Panc1 (cell line): ENCODE results near the gene DLL4. TPM values are rescaled to one million over a fixed set of nuclear protein-coding genes. Genes with fewer than 3 reads are reported as not detected.

Source experiments
- ATAC-seq: fragments of 200-7000 bp; cut with Tn5 transposase; 2 replicates; pipeline ENCODE4 v1.9.1; 2020; ENCODE audit warnings: mild to moderate bottlenecking, moderate library complexity
- BruUV-seq: library from RNA; stranded (reverse); fragments of 400-500 nt; replicated peaks from 2 replicates; lab custom pipeline; 2021; lab: Mats Ljungman, UMichigan
- CTCF ChIA-PET: fragments of 300-600 bp; sonication (Branson Sonifier 250); formaldehyde crosslinking; loops from one replicate; lab custom pipeline; 2022; ENCODE audit warnings: antibody characterized with exemption; lab: Charles Lee
- POLR2A ChIA-PET: fragments of 300-600 bp; sonication (Branson Sonifier 250); formaldehyde crosslinking; loops from one replicate; lab custom pipeline; 2022; ENCODE audit warnings: antibody characterized with exemption; lab: Charles Lee
- DNase-seq: peaks from one replicate; pipeline ENCODE4 v3.0.0-alpha.2; 2010; ENCODE audit warnings: low read depth, low spot score
- H3K27ac ChIP-seq: 2 replicates; pipeline ENCODE4 v1.5.1; 2011; ENCODE audit warnings: mild to moderate bottlenecking, low read length, inconsistent platforms
- H3K27me3 ChIP-seq: fragments of 200-500 bp; sonication (Bioruptor generic); 2 replicates; pipeline ENCODE4 v1.6.0; 2014; ENCODE audit warnings: low read length, inconsistent platforms; ENCODE audit not compliant: control insufficient read depth, insufficient read depth
- H3K36me3 ChIP-seq: fragments of 200-500 bp; sonication (Bioruptor generic); 2 replicates; pipeline ENCODE4 v1.5.1; 2014; ENCODE audit warnings: inconsistent platforms, mild to moderate bottlenecking, low read length, moderate library complexity; ENCODE audit not compliant: control insufficient read depth, insufficient read depth
- H3K4me1 ChIP-seq: 2 replicates; pipeline ENCODE4 v1.5.1; 2011; ENCODE audit warnings: inconsistent platforms, mild to moderate bottlenecking, low read length, moderate library complexity; ENCODE audit not compliant: control insufficient read depth, insufficient read depth
- H3K4me3 ChIP-seq, 2 experiments: 2 replicates each; pipeline ENCODE4 v1.5.1; 2011 to 2012; ENCODE audit warnings: low read depth in 2 of 2, low read length in 2 of 2, mild to moderate bottlenecking in 2 of 2, inconsistent platforms in 1 of 2, moderate library complexity in 1 of 2
- H3K9me3 ChIP-seq: fragments of 200-500 bp; sonication (Bioruptor generic); 2 replicates; pipeline ENCODE4 v1.5.1; 2014; ENCODE audit warnings: low read depth, mild to moderate bottlenecking, inconsistent platforms, low read length, moderate library complexity; ENCODE audit not compliant: control insufficient read depth, insufficient read depth
- POLR2AphosphoS5 ChIP-seq: IDR thresholded peaks from 2 replicates; pipeline ENCODE4 v1.6.1; 2012; ENCODE audit warnings: mild to moderate bottlenecking, low read depth, low read length, moderate library complexity
- SIN3A ChIP-seq: IDR thresholded peaks from 2 replicates; pipeline ENCODE4 v1.6.1; 2012; ENCODE audit warnings: low read depth, mild to moderate bottlenecking, low read length, moderate library complexity, borderline replicate concordance; ENCODE audit not compliant: insufficient read depth
- TCF7L2 ChIP-seq: IDR thresholded peaks from 2 replicates; pipeline ENCODE4 v1.6.1; 2011; ENCODE audit warnings: mild to moderate bottlenecking, low read depth, low read length, inconsistent platforms
- in situ Hi-C: cut with HindIII; loops from 2 replicates; pipeline ENCODE4 v1.10.0; 2016; ENCODE audit warnings: low sequenced_read_pairs, low pct_unique_long_range_greater_than_20kb
- intact Hi-C: fragments of 100-400 bp; cut with micrococcal nuclease; formaldehyde crosslinking; loops from one replicate; pipeline ENCODE4 v1.10.0; 2022; ENCODE audit not compliant: unreplicated experiment
- total RNA-seq: library from RNA; stranded (reverse); gene quantifications from one replicate; pipeline ENCODE4 v1.2.1, GENCODE V29; 2021; ENCODE audit not compliant: unreplicated experiment
- TF ChIP-seq, protein P1 (sequence below): fragments of 450-650 bp; IDR thresholded peaks from 2 replicates; pipeline ENCODE4 v1.5.1; 2017; ENCODE audit warnings: mild to moderate bottlenecking
- TF ChIP-seq, protein P2 (sequence below), 2 experiments: IDR thresholded peaks; 2 replicates each; pipeline ENCODE4 v1.6.1; 2011 to 2012; ENCODE audit warnings: low read depth in 2 of 2, control low read depth in 1 of 2, low read length in 1 of 2, mild to moderate bottlenecking in 1 of 2, moderate library complexity in 1 of 2; ENCODE audit not compliant: insufficient read depth in 1 of 2

Gene DLL4
- total RNA-seq, 1 experiment from 2014 or later, result 0.31 TPM

- BruUV-seq, result no TSS peak
- no peak overlapping the region for H3K27ac ChIP-seq
- no peaks in the 10 kb centered on the region for H3K27me3 ChIP-seq
- DNase-seq (no peak), ATAC-seq (no peak)
- in situ Hi-C loops, result no loop called here
- H3K9me3 ChIP-seq, result no peaks in the 10 kb centered on the region
- H3K4me1 ChIP-seq, result peaks cover 15% of the 10 kb centered on the region
- POLR2A ChIA-PET, result no interaction called here
- intact Hi-C loops, result no loop called here
- CTCF ChIA-PET, result interaction anchor here (0.9 kb wide), 1 partner anchor 12 kb away, joined by 3 read pairs; no protein-coding TSS in a partner anchor
- no peak overlapping the region for H3K4me3 ChIP-seq
- TF ChIP-seq, protein P1, sequence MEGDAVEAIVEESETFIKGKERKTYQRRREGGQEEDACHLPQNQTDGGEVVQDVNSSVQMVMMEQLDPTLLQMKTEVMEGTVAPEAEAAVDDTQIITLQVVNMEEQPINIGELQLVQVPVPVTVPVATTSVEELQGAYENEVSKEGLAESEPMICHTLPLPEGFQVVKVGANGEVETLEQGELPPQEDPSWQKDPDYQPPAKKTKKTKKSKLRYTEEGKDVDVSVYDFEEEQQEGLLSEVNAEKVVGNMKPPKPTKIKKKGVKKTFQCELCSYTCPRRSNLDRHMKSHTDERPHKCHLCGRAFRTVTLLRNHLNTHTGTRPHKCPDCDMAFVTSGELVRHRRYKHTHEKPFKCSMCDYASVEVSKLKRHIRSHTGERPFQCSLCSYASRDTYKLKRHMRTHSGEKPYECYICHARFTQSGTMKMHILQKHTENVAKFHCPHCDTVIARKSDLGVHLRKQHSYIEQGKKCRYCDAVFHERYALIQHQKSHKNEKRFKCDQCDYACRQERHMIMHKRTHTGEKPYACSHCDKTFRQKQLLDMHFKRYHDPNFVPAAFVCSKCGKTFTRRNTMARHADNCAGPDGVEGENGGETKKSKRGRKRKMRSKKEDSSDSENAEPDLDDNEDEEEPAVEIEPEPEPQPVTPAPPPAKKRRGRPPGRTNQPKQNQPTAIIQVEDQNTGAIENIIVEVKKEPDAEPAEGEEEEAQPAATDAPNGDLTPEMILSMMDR, result no peak
- TF ChIP-seq SIN3A (no peak), TCF7L2 (no peak), POLR2AphosphoS5 (no peak)
- H3K36me3 ChIP-seq, result no peaks in the 10 kb centered on the region
Measured at GRCh38 chr15:40911141-40911540, 18.0 kb upstream of the DLL4 start.

GRCh38 chr15:40911693-40912092 lies 17.4 kb upstream of the DLL4 start:
- ChIA-PET CTCF (interaction anchor here (0.9 kb wide), 1 partner anchor 12 kb away, joined by 3 read pairs; no protein-coding TSS in a partner anchor), POLR2A (no interaction called here)
- Histone ChIP-seq H3K27ac (no peak overlapping the region), H3K36me3 (no peaks in the 10 kb centered on the region), H3K4me3 (no peak overlapping the region), H3K4me1 (peaks cover 10% of the 10 kb centered on the region; the same call in 1 of the 2 replicates), H3K27me3 (no peaks in the 10 kb centered on the region), H3K9me3 (no peaks in the 10 kb centered on the region)
- intact Hi-C loops, result no loop called here
- BruUV-seq, result no TSS peak
- DNase-seq (no peak), ATAC-seq (no peak)
- in situ Hi-C loops, result no loop called here
- TF ChIP-seq, protein P1, result no peak
- no peak for TF ChIP-seq TCF7L2
- TF ChIP-seq, protein P2, sequence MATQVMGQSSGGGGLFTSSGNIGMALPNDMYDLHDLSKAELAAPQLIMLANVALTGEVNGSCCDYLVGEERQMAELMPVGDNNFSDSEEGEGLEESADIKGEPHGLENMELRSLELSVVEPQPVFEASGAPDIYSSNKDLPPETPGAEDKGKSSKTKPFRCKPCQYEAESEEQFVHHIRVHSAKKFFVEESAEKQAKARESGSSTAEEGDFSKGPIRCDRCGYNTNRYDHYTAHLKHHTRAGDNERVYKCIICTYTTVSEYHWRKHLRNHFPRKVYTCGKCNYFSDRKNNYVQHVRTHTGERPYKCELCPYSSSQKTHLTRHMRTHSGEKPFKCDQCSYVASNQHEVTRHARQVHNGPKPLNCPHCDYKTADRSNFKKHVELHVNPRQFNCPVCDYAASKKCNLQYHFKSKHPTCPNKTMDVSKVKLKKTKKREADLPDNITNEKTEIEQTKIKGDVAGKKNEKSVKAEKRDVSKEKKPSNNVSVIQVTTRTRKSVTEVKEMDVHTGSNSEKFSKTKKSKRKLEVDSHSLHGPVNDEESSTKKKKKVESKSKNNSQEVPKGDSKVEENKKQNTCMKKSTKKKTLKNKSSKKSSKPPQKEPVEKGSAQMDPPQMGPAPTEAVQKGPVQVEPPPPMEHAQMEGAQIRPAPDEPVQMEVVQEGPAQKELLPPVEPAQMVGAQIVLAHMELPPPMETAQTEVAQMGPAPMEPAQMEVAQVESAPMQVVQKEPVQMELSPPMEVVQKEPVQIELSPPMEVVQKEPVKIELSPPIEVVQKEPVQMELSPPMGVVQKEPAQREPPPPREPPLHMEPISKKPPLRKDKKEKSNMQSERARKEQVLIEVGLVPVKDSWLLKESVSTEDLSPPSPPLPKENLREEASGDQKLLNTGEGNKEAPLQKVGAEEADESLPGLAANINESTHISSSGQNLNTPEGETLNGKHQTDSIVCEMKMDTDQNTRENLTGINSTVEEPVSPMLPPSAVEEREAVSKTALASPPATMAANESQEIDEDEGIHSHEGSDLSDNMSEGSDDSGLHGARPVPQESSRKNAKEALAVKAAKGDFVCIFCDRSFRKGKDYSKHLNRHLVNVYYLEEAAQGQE (IDR thresholded peaks at IDR 0.05; ENCODE audit: insufficient read depth in 1 of 2, low read depth in 2 of 2, low read length in 1 of 2), result no peak
- TF ChIP-seq POLR2AphosphoS5, result no peak
- TF ChIP-seq SIN3A, result no peak
